Activated B cell treated with CpG ODN at 0.5 μM for 24 hours (primary cell): ENCODE results near the gene CYP1A2. TPM values are rescaled to one million over a fixed set of nuclear protein-coding genes. Genes with fewer than 3 reads are reported as not detected.
"Not testable (repeated sequence)": the region's sequence is repeated elsewhere in the genome, so short reads cannot be mapped to it uniquely, and the experiment has no call there.

Source experiments
- ATAC-seq: fragments of 200-7000 bp; cut with Tn5 transposase; one replicate; pipeline ENCODE4 v1.10.0; 2021; ENCODE audit warnings: low read depth, mild to moderate bottlenecking, moderate library complexity
- CTCF ChIA-PET: fragments of 350-600 bp; sonication (Branson Sonifier 250); formaldehyde crosslinking; loops from one replicate; lab custom pipeline; 2021; ENCODE audit warnings: antibody characterized with exemption; lab: Charles Lee
- POLR2A ChIA-PET: fragments of 350-600 bp; sonication (Branson Sonifier 250); formaldehyde crosslinking; loops from one replicate; lab custom pipeline; 2021; ENCODE audit warnings: antibody characterized with exemption; lab: Charles Lee
- DNase-seq: peaks from one replicate; pipeline ENCODE4 v3.0.0; 2022
- H3K27ac Mint-ChIP-seq: one replicate; pipeline ENCODE4 v1.8.0; 2020; ENCODE audit warnings: mixed read lengths
- H3K27me3 Mint-ChIP-seq: one replicate; pipeline ENCODE4 v1.8.0; 2021; ENCODE audit warnings: mixed read lengths
- H3K36me3 Mint-ChIP-seq: one replicate; pipeline ENCODE4 v1.8.0; 2021; ENCODE audit warnings: low read depth, mixed read lengths
- H3K4me1 Mint-ChIP-seq: one replicate; pipeline ENCODE4 v1.8.0; 2021; ENCODE audit warnings: mixed read lengths
- H3K4me3 Mint-ChIP-seq: one replicate; pipeline ENCODE4 v1.8.0; 2020; ENCODE audit warnings: mild to moderate bottlenecking, mixed read lengths
- H3K9me3 Mint-ChIP-seq: one replicate; pipeline ENCODE4 v1.8.0; 2020; ENCODE audit warnings: mixed read lengths
- intact Hi-C: fragments of 100-400 bp; cut with micrococcal nuclease; formaldehyde crosslinking; loops from one replicate; pipeline ENCODE4 v1.15.1; 2024
- total RNA-seq: library from RNA; stranded (reverse); gene quantifications from 2 replicates; pipeline ENCODE4 v1.2.3, GENCODE V29; 2022
- TF ChIP-seq, protein P1 (sequence below): fragments of 200-600 bp; IDR thresholded peaks from one replicate; pipeline ENCODE4 v1.8.0; 2022; ENCODE audit warnings: antibody characterized with exemption, mild to moderate bottlenecking

The CYP1A2 gene
- total RNA-seq, 1 donor from 2014 or later: 0.16 TPM

DNA sequence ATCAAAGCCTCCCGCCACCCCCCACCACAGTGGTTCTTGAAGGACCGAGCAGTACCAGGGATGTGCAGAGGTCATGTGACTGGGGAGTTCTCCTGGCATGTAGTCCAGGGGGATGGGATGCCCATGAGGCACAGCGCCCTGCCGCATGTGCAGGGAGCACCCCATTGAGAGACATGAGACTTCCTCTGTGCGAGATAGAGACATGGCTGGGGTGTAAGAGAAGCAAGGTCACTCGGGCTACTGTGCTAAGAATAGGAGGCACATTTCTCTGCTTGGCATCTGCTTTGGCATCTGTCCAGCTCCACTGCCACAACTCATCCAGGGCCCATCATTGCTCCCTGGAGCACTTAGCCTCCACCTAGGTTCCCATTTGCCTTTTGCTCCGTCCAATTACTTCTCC lies 20.9 kb upstream of the CYP1A2 start:
- TF ChIP-seq, protein P1, sequence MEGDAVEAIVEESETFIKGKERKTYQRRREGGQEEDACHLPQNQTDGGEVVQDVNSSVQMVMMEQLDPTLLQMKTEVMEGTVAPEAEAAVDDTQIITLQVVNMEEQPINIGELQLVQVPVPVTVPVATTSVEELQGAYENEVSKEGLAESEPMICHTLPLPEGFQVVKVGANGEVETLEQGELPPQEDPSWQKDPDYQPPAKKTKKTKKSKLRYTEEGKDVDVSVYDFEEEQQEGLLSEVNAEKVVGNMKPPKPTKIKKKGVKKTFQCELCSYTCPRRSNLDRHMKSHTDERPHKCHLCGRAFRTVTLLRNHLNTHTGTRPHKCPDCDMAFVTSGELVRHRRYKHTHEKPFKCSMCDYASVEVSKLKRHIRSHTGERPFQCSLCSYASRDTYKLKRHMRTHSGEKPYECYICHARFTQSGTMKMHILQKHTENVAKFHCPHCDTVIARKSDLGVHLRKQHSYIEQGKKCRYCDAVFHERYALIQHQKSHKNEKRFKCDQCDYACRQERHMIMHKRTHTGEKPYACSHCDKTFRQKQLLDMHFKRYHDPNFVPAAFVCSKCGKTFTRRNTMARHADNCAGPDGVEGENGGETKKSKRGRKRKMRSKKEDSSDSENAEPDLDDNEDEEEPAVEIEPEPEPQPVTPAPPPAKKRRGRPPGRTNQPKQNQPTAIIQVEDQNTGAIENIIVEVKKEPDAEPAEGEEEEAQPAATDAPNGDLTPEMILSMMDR: no peak
- ChIA-PET CTCF (no interaction called here), POLR2A (no interaction called here)
- H3K4me1 Mint-ChIP-seq: peaks cover 11% of the 10 kb centered on the region
- intact Hi-C loops: no loop called here
- ATAC-seq (no peak), DNase-seq (no peak)
- H3K4me3 Mint-ChIP-seq: no peak overlapping the region
- no peak overlapping the region for H3K27ac Mint-ChIP-seq
- H3K9me3 Mint-ChIP-seq: no peaks in the 10 kb centered on the region
- no peaks in the 10 kb centered on the region for H3K36me3 Mint-ChIP-seq
- H3K27me3 Mint-ChIP-seq: peaks cover 65% of the 10 kb centered on the region

DNA sequence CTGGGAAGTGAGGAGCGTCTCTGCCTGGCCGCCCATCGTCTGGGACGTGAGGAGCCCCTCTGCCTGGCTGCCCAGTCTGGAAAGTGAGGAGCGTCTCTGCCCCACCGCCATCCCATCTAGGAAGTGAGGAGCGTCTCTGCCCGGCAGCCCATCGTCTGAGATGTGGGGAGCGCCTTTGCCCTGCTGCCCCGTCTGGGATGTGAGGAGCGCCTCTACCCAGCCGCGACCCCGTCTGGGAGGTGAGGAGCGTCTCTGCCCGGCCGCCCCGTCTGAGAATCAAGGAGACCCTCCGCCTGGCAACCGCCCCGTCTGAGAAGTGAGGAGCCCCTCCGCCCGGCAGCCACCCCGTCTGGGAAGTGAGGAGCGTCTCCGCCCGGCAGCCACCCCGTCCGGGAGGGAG lies 19.9 kb upstream of the CYP1A2 start:
- intact Hi-C loops, CTCF ChIA-PET, H3K36me3 Mint-ChIP-seq, H3K27ac Mint-ChIP-seq, POLR2A ChIA-PET, H3K9me3 Mint-ChIP-seq, DNase-seq, H3K4me3 Mint-ChIP-seq, ATAC-seq: not testable (repeated sequence)
- peaks cover 11% of the 10 kb centered on the region for H3K4me1 Mint-ChIP-seq
- H3K27me3 Mint-ChIP-seq: peaks cover 65% of the 10 kb centered on the region

- DNase-seq, intact Hi-C loops, POLR2A ChIA-PET, H3K4me3 Mint-ChIP-seq, ATAC-seq, H3K27ac Mint-ChIP-seq, H3K36me3 Mint-ChIP-seq, CTCF ChIA-PET, H3K9me3 Mint-ChIP-seq: not testable (repeated sequence)
- Mint-ChIP-seq H3K4me1 (peaks cover 11% of the 10 kb centered on the region), H3K27me3 (peaks cover 64% of the 10 kb centered on the region)
These were observed 19.3 kb upstream of the CYP1A2 start for GRCh38 chr15:74729372-74729771.

DNA sequence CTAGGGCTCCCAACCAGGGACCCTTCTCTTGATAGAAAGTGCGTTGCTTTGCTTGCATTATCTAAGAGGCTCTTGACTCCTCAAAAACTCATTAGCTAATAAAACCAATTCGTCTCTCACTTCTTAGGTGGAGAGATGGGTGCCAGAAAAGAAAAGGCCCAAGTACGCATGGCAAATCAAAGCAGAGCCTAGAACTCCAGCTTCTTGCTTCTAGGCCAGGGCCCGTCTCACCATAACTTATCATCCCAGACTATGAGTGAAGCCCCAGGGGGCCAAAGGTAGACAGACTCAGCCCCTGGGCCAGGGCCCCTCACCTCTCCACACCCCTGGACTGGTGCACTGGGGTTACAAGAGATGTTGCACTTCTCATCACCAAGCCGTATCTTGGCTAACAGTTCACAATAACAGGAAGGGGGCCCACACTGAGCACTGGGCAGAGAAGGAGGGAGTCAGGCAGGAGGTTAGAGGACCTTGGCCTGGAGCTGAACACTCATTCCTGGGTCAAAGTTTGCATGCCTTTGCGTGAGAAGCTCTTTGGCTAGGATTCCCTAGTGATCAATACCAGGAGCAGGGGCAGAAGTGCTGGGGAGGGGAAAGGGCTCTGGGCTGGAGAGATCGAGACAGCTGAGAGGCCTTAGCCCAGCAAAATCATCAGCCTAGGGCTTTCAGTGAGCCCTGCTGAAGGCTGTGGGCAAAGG lies 17.9 kb upstream of the CYP1A2 start:
- H3K36me3 Mint-ChIP-seq: no peaks in the 10 kb centered on the region
- CTCF ChIA-PET: no interaction called here
- no peak overlapping the region for H3K4me3 Mint-ChIP-seq
- H3K27me3 Mint-ChIP-seq: peaks cover 65% of the 10 kb centered on the region
- intact Hi-C loops: no loop called here
- no peak for ATAC-seq
- POLR2A ChIA-PET: no interaction called here
- TF ChIP-seq, protein P1: no peak
- H3K4me1 Mint-ChIP-seq: peaks cover 7% of the 10 kb centered on the region
- no peak overlapping the region for H3K27ac Mint-ChIP-seq
- no peak for DNase-seq
- no peaks in the 10 kb centered on the region for H3K9me3 Mint-ChIP-seq

GRCh38 chr15:74732846-74733245 lies 15.8 kb upstream of the CYP1A2 start:
- Mint-ChIP-seq H3K4me3 (no peak overlapping the region), H3K36me3 (no peaks in the 10 kb centered on the region), H3K4me1 (no peaks in the 10 kb centered on the region), H3K27me3 (peaks cover 57% of the 10 kb centered on the region), H3K27ac (no peak overlapping the region), H3K9me3 (peaks cover 7% of the 10 kb centered on the region)
- DNase-seq (no peak), ATAC-seq (no peak)
- intact Hi-C loops: no loop called here
- TF ChIP-seq, protein P1: no peak
- ChIA-PET CTCF (no interaction called here), POLR2A (no interaction called here)

GRCh38 chr15:74733269-74733668 lies 15.4 kb upstream of the CYP1A2 start:
- no peak overlapping the region for H3K27ac Mint-ChIP-seq
- no peaks in the 10 kb centered on the region for H3K36me3 Mint-ChIP-seq
- TF ChIP-seq, protein P1: no peak
- H3K4me1 Mint-ChIP-seq: peaks cover 3% of the 10 kb centered on the region
- ChIA-PET POLR2A (no interaction called here), CTCF (no interaction called here)
- ATAC-seq (no peak), DNase-seq (no peak)
- H3K27me3 Mint-ChIP-seq: peaks cover 52% of the 10 kb centered on the region
- H3K4me3 Mint-ChIP-seq: no peak overlapping the region
- peaks cover 11% of the 10 kb centered on the region for H3K9me3 Mint-ChIP-seq
- intact Hi-C loops: no loop called here
